Amygdala (tissue), 56 donors: ENCODE data around the gene PKIB.
A peak's percentile ranks its signal among the peaks of the same experiment; 100 is the strongest.
"Not testable (repeated sequence)": the region's sequence is repeated elsewhere in the genome, so short reads cannot be mapped to it uniquely, and the experiment has no call there.

Source experiments
- DNase-seq, 56 donors: peaks; one replicate each; lab custom pipeline; 2025; lab: John Stamatoyannopoulos, UW

The PKIB gene

GRCh38 chr6:122609881-122610689, at the start of gene PKIB:
Gene PKIB, plus strand, starts transcription at chr6:122610405. Its CDS starts 107,390 bp downstream, at chr6:122717795.
- peak in 43 of 56 donors; percentile 3 to 76 (median 41) for DNase-seq

- DNase-seq: no peak
Observed at GRCh38 chr6:122563364-122564052, 46.7 kb upstream of the PKIB start.

GRCh38 chr6:122564230-122564629, 46.0 kb upstream of the PKIB start:
- DNase-seq: no peak

- DNase-seq: no peak
Observed at GRCh38 chr6:122565708-122566107, 44.5 kb upstream of the PKIB start.

GRCh38 chr6:122567034-122567433, 43.2 kb upstream of the PKIB start:
- no peak for DNase-seq

- DNase-seq: no peak
Observed at GRCh38 chr6:122568350-122568749, 41.9 kb upstream of the PKIB start.

- no peak for DNase-seq
Observed at GRCh38 chr6:122568797-122569221, 41.4 kb upstream of the PKIB start.

GRCh38 chr6:122569230-122569771, 40.9 kb upstream of the PKIB start:
- DNase-seq: no peak

- no peak for DNase-seq
Observed at GRCh38 chr6:122571888-122572287, 38.3 kb upstream of the PKIB start.

- DNase-seq: no peak
Observed at GRCh38 chr6:122576888-122577287, 33.3 kb upstream of the PKIB start.

- no peak for DNase-seq
Observed at GRCh38 chr6:122578961-122579360, 31.2 kb upstream of the PKIB start.

- DNase-seq: no peak
Observed at GRCh38 chr6:122580737-122581136, 29.5 kb upstream of the PKIB start.

GRCh38 chr6:122589115-122589514, 21.1 kb upstream of the PKIB start:
- no peak for DNase-seq

- DNase-seq: not testable (repeated sequence)
Observed at GRCh38 chr6:122598295-122598694, 11.9 kb upstream of the PKIB start.

- peak in 7 of 56 donors; percentile 1 to 14 (median 9) for DNase-seq
Observed at GRCh38 chr6:122604676-122605075, 5.5 kb upstream of the PKIB start.

- peak in 8 of 56 donors; percentile 5 to 29 (median 20) for DNase-seq
Observed at GRCh38 chr6:122610690-122611455, 668 bp downstream of the PKIB start.

GRCh38 chr6:122612838-122613237, 2.6 kb downstream of the PKIB start:
- no peak for DNase-seq

- DNase-seq: no peak
Observed at GRCh38 chr6:122614303-122614702, 4.1 kb downstream of the PKIB start.

GRCh38 chr6:122615409-122615808, 5.2 kb downstream of the PKIB start:
- DNase-seq: no peak

- no peak for DNase-seq
Observed at GRCh38 chr6:122616877-122617276, 6.7 kb downstream of the PKIB start.

GRCh38 chr6:122619309-122619708, 9.1 kb downstream of the PKIB start:
- DNase-seq: no peak
